Testis (tissue), 3 donors: ENCODE data around the gene ORC1. TPM values are rescaled to one million over a fixed set of nuclear protein-coding genes. Genes with fewer than 3 reads are reported as not detected.
"Not testable (repeated sequence)": the region's sequence is repeated elsewhere in the genome, so short reads cannot be mapped to it uniquely, and the experiment has no call there.

Experiments used
- DNase-seq: peaks from one replicate; pipeline ENCODE4 v3.0.0-alpha.2; 2019
- H3K27ac ChIP-seq, 2 donors: fragments of 200-600 bp; sonication (generic); one replicate each; pipeline ENCODE4 v1.5.1; 2019
- H3K27me3 ChIP-seq: fragments of 200-600 bp; sonication (generic); one replicate; pipeline ENCODE4 v1.5.1; 2019
- H3K36me3 ChIP-seq: fragments of 200-600 bp; sonication (generic); one replicate; pipeline ENCODE4 v1.5.1; 2017; ENCODE audit warnings: low read depth; ENCODE audit errors: missing control alignments
- H3K4me1 ChIP-seq: fragments of 200-600 bp; sonication (generic); one replicate; pipeline ENCODE4 v1.5.1; 2019
- H3K4me3 ChIP-seq, 2 donors: fragments of 200-600 bp; sonication (generic); one replicate each; pipeline ENCODE4 v1.5.1; 2017 to 2019
- H3K9me3 ChIP-seq: fragments of 200-600 bp; sonication (generic); one replicate; pipeline ENCODE4 v1.5.1; 2017
- CTCF ChIP-seq, 3 experiments: fragments of 450-650 bp in 2 of 3; fragments of 200-600 bp in 1 of 3; sonication (generic) in 1 of 3; IDR thresholded peaks; one replicate each; pipeline ENCODE4 v1.5.1; 2016 to 2019; ENCODE audit warnings: antibody characterized with exemption in 3 of 3, mild to moderate bottlenecking in 2 of 3, moderate library complexity in 1 of 3
- POLR2A ChIP-seq: fragments of 450-650 bp; IDR thresholded peaks from one replicate; pipeline ENCODE4 v1.6.1; 2017; ENCODE audit warnings: antibody characterized with exemption, mild to moderate bottlenecking, moderate library complexity
- whole genome bisulfite sequencing, 2 donors: methylation state at CpG; one replicate each; pipeline ENCODE4 v1.1.5; 2018; 5-methylcytosine and 5-hydroxymethylcytosine counted together
- intact Hi-C: fragments of 100-400 bp; cut with DNase I; formaldehyde crosslinking; loops from one replicate; pipeline ENCODE4 v1.15.1; 2023; ENCODE audit warnings: low total_unique reads
- polyA plus RNA-seq: library from polyadenylated mRNA; stranded (reverse); fragments of 350-450 nt; fragmentation: Illumina TruSeq; extraction: RNeasy Lipid Tissue Mini Kit (QIAGEN cat#74804); gene quantifications from one replicate; pipeline ENCODE4 v1.2.3, GENCODE V29; 2014; ENCODE audit warnings: low read depth, low replicate concordance; ENCODE audit not compliant: insufficient read depth
- total RNA-seq, 2 donors: library from RNA; depleted of rRNA; stranded (reverse); fragments of >200 nt; gene quantifications; one replicate each; pipeline ENCODE4 v1.2.3, GENCODE V29; 2016

The ORC1 gene
- total and polyA plus RNA-seq, 3 donors from 2014 or later = 5.7 to 6.9 (median 6.4) TPM

GRCh38 chr1:52385376-52385775 lies 18.8 kb downstream of the ORC1 start:
- H3K27me3 ChIP-seq = no peaks in the 10 kb centered on the region
- no peaks in the 10 kb centered on the region for H3K4me1 ChIP-seq
- DNase-seq = no peak
- H3K36me3 ChIP-seq = no peaks in the 10 kb centered on the region
- H3K4me3 ChIP-seq = no peak overlapping the region
- intact Hi-C loops = no loop called here
- no peak for TF ChIP-seq CTCF (IDR thresholded peaks at IDR 0.05)
- no peak for TF ChIP-seq POLR2A
- WGBS, 2 donors = 90 to 93% methylated on average over 3 of the region's 3 CpGs
- no peak overlapping the region for H3K27ac ChIP-seq
- no peaks in the 10 kb centered on the region for H3K9me3 ChIP-seq

GRCh38 chr1:52369851-52370250 lies 34.4 kb downstream of the ORC1 start:
- intact Hi-C loops, H3K4me1 ChIP-seq, H3K27ac ChIP-seq, H3K36me3 ChIP-seq, H3K4me3 ChIP-seq, H3K27me3 ChIP-seq, H3K9me3 ChIP-seq, DNase-seq: not testable (repeated sequence)
- WGBS, 2 donors = 71 to 86% methylated on average over 1 of the region's 1 CpG

GRCh38 chr1:52368383-52369172 lies 35.6 kb downstream of the ORC1 start:
- intact Hi-C loops = no loop called here
- TF ChIP-seq POLR2A = no peak
- no peak for TF ChIP-seq CTCF (IDR thresholded peaks at IDR 0.05)
- Histone ChIP-seq H3K27me3 (no peaks in the 10 kb centered on the region), H3K27ac (peak overlapping the region in 1 of 2 donors; percentile 7), H3K36me3 (no peaks in the 10 kb centered on the region), H3K9me3 (no peaks in the 10 kb centered on the region), H3K4me3 (peak overlapping the region; percentile 42 to 59), H3K4me1 (peaks cover 10% of the 10 kb centered on the region)
- peak; percentile 60 for DNase-seq
- 10 to 14% methylated on average over 33 to 40 of the region's 51 CpGs for WGBS, 2 donors

- H3K4me1 ChIP-seq = peaks cover 9% of the 10 kb centered on the region
- intact Hi-C loops = no loop called here
- H3K9me3 ChIP-seq = no peaks in the 10 kb centered on the region
- H3K27me3 ChIP-seq = no peaks in the 10 kb centered on the region
- WGBS, 2 donors = 34 to 36% methylated on average over 5 of the region's 5 CpGs
- H3K27ac ChIP-seq = peak overlapping the region in 1 of 2 donors; percentile 94
- H3K4me3 ChIP-seq = no peak overlapping the region
- TF ChIP-seq CTCF (IDR thresholded peaks at IDR 0.05) (no peak), POLR2A (no peak)
- no peaks in the 10 kb centered on the region for H3K36me3 ChIP-seq
- no peak for DNase-seq
Observed at GRCh38 chr1:52367272-52367671, 37.0 kb downstream of the ORC1 start.

- WGBS, 2 donors = 11 to 13% methylated on average over 8 of the region's 8 CpGs
- no peaks in the 10 kb centered on the region for H3K9me3 ChIP-seq
- no peak for DNase-seq
- intact Hi-C loops = no loop called here
- H3K4me3 ChIP-seq = peak overlapping the region; percentile 96 to 98
- H3K27me3 ChIP-seq = no peaks in the 10 kb centered on the region
- no peaks in the 10 kb centered on the region for H3K36me3 ChIP-seq
- H3K27ac ChIP-seq = peak overlapping the region; percentile 90 to 94
- peaks cover 9% of the 10 kb centered on the region for H3K4me1 ChIP-seq
- TF ChIP-seq POLR2A = no peak
- no peak for TF ChIP-seq CTCF (IDR thresholded peaks at IDR 0.05)
Observed at GRCh38 chr1:52366517-52366827, 37.8 kb downstream of the ORC1 start.
